Neural progenitor cell (in vitro differentiated cells): Measurements from ENCODE around the gene SMIM38.

Experiments used
- EZH2 ChIP-seq: fragments of 200-600 bp; sonication (generic); IDR thresholded peaks from 2 replicates; pipeline ENCODE4 v1.6.1; 2017; ENCODE audit warnings: antibody characterized with exemption, mild to moderate bottlenecking, moderate library complexity
- EZH2phosphoT487 ChIP-seq: fragments of 200-600 bp; sonication (generic); IDR thresholded peaks from 2 replicates; pipeline ENCODE4 v1.6.1; 2017; ENCODE audit warnings: antibody characterized with exemption
- TF ChIP-seq, protein P1 (sequence below): fragments of 200-600 bp; sonication (generic); IDR thresholded peaks from 2 replicates; pipeline ENCODE4 v1.5.1; 2017; ENCODE audit warnings: antibody characterized with exemption, mild to moderate bottlenecking

DNA sequence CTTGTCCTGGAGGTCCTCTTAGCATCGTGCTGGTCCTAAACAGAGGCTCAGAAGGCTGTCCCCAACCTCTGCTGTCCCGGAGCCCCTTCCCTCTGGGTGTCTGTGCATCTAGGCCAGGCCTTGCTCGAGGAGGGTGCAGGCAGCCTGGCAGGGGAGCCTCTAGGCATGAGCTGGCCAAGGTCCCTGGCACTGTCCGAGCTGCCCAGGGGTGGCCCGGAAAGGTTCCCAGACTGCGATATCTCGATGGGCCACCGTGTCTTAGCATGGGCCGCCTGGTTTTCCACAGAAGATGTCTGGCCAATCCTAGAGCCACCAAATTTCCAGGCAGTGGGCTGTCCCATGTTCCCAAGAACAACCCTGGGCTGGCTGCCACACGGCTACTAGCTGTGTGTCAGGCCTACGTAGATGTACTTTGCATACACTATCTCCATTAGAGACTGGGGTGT lies 24.6 kb upstream of the SMIM38 start:
- TF ChIP-seq EZH2 = no peak
- TF ChIP-seq, protein P1, sequence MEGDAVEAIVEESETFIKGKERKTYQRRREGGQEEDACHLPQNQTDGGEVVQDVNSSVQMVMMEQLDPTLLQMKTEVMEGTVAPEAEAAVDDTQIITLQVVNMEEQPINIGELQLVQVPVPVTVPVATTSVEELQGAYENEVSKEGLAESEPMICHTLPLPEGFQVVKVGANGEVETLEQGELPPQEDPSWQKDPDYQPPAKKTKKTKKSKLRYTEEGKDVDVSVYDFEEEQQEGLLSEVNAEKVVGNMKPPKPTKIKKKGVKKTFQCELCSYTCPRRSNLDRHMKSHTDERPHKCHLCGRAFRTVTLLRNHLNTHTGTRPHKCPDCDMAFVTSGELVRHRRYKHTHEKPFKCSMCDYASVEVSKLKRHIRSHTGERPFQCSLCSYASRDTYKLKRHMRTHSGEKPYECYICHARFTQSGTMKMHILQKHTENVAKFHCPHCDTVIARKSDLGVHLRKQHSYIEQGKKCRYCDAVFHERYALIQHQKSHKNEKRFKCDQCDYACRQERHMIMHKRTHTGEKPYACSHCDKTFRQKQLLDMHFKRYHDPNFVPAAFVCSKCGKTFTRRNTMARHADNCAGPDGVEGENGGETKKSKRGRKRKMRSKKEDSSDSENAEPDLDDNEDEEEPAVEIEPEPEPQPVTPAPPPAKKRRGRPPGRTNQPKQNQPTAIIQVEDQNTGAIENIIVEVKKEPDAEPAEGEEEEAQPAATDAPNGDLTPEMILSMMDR = no peak
- TF ChIP-seq EZH2phosphoT487 = no peak
